SK-N-SH treated with all-trans-retinoic acid at 6 μM for 48 hours (cell line): ENCODE measurements around the gene PLXDC2.
A peak's percentile ranks its signal among the peaks of the same experiment; 100 is the strongest.

Source experiments
- ATAC-seq: fragments of 200-7000 bp; cut with Tn5 transposase; 3 replicates; pipeline ENCODE4 v1.9.1; 2020; ENCODE audit warnings: mild to moderate bottlenecking, moderate library complexity
- ARNTL ChIP-seq: fragments of 450-650 bp; formaldehyde crosslinking; IDR thresholded peaks from 2 replicates; pipeline ENCODE4 v1.5.0; 2020; ENCODE audit warnings: low read depth, mild to moderate bottlenecking, moderate library complexity, borderline replicate concordance
- BACH2 ChIP-seq: fragments of 250-450 bp; sonication (Bioruptor Pico); IDR thresholded peaks from 2 replicates; pipeline ENCODE4 v1.9.0; 2021; ENCODE audit warnings: mild to moderate bottlenecking, borderline replicate concordance
- CSDC2 ChIP-seq: fragments of 250-450 bp; sonication (Bioruptor Pico); IDR thresholded peaks from 2 replicates; pipeline ENCODE4 v1.5.0; 2020; ENCODE audit warnings: mild to moderate bottlenecking, moderate library complexity
- ESRRG ChIP-seq: fragments of 250-450 bp; sonication (Bioruptor Pico); IDR thresholded peaks from 2 replicates; pipeline ENCODE4 v1.6.1; 2021; ENCODE audit warnings: mild to moderate bottlenecking
- GLIS3 ChIP-seq: fragments of 250-450 bp; sonication (Bioruptor Pico); IDR thresholded peaks from 2 replicates; pipeline ENCODE4 v1.5.0; 2020; ENCODE audit warnings: mild to moderate bottlenecking, moderate library complexity
- ISL1 ChIP-seq: fragments of 250-450 bp; sonication (Bioruptor Pico); IDR thresholded peaks from 2 replicates; pipeline ENCODE4 v2.1.2; 2022; ENCODE audit warnings: mild to moderate bottlenecking, moderate library complexity
- OSR1 ChIP-seq: fragments of 250-450 bp; sonication (Bioruptor Pico); IDR thresholded peaks from 2 replicates; pipeline ENCODE4 v1.8.0; 2022; ENCODE audit warnings: moderate library complexity, mild to moderate bottlenecking, inconsistent platforms
- PPARA ChIP-seq: fragments of 250-450 bp; sonication (Bioruptor Pico); IDR thresholded peaks from 2 replicates; pipeline ENCODE4 v1.5.0; 2020; ENCODE audit warnings: mild to moderate bottlenecking, borderline replicate concordance
- RARB ChIP-seq: fragments of 250-450 bp; sonication (Bioruptor Pico); IDR thresholded peaks from 2 replicates; pipeline ENCODE4 v1.8.0; 2021; ENCODE audit warnings: mild to moderate bottlenecking, moderate library complexity
- SNAI2 ChIP-seq: fragments of 250-450 bp; sonication (Bioruptor Pico); IDR thresholded peaks from 2 replicates; pipeline ENCODE4 v1.5.0; 2020; ENCODE audit warnings: mild to moderate bottlenecking, moderate library complexity
- TCF4 ChIP-seq: fragments of 250-450 bp; sonication (Bioruptor Pico); IDR thresholded peaks from 2 replicates; pipeline ENCODE4 v1.8.0; 2021; ENCODE audit warnings: mild to moderate bottlenecking, moderate library complexity, borderline replicate concordance
- ZFP3 ChIP-seq: fragments of 250-450 bp; sonication (Bioruptor Pico); IDR thresholded peaks from 2 replicates; pipeline ENCODE4 v1.5.0; 2020; ENCODE audit warnings: mild to moderate bottlenecking, moderate library complexity
- ZFP30 ChIP-seq: fragments of 450-650 bp; formaldehyde crosslinking; IDR thresholded peaks from 2 replicates; pipeline ENCODE4 v1.5.0; 2022; ENCODE audit warnings: mild to moderate bottlenecking, moderate library complexity
- ZNF565 ChIP-seq: fragments of 450-650 bp; formaldehyde crosslinking; conservative IDR thresholded peaks from 2 replicates; pipeline ENCODE4 v1.5.0; 2020; ENCODE audit warnings: low read depth, mild to moderate bottlenecking, moderate library complexity
- ZNF70 ChIP-seq: fragments of 450-650 bp; formaldehyde crosslinking; IDR thresholded peaks from 2 replicates; pipeline ENCODE4 v1.5.0; 2020; ENCODE audit warnings: mild to moderate bottlenecking, moderate library complexity
- ZNF8 ChIP-seq: fragments of 450-650 bp; formaldehyde crosslinking; IDR thresholded peaks from 2 replicates; pipeline ENCODE4 v1.5.0; 2020; ENCODE audit warnings: mild to moderate bottlenecking, moderate library complexity
- TF ChIP-seq, protein P1 (sequence below): fragments of 250-450 bp; sonication (Bioruptor Pico); IDR thresholded peaks from 2 replicates; pipeline ENCODE4 v1.8.0; 2021; ENCODE audit warnings: low read depth, mild to moderate bottlenecking, moderate library complexity, borderline replicate concordance
- TF ChIP-seq, protein P2 (sequence below): fragments of 250-450 bp; sonication (Bioruptor Pico); IDR thresholded peaks from 2 replicates; pipeline ENCODE4 v1.5.0; 2020; ENCODE audit warnings: mild to moderate bottlenecking, moderate library complexity
- TF ChIP-seq, protein P3 (sequence below): fragments of 250-450 bp; sonication (Bioruptor Pico); IDR thresholded peaks from 2 replicates; pipeline ENCODE4 v1.5.1; 2020; ENCODE audit warnings: low read depth, mild to moderate bottlenecking, moderate library complexity
- TF ChIP-seq, protein P4 (sequence below): fragments of 250-450 bp; sonication (Bioruptor Pico); IDR thresholded peaks from 2 replicates; pipeline ENCODE4 v1.5.1; 2021; ENCODE audit warnings: mild to moderate bottlenecking, moderate library complexity

PLXDC2 gene

DNA sequence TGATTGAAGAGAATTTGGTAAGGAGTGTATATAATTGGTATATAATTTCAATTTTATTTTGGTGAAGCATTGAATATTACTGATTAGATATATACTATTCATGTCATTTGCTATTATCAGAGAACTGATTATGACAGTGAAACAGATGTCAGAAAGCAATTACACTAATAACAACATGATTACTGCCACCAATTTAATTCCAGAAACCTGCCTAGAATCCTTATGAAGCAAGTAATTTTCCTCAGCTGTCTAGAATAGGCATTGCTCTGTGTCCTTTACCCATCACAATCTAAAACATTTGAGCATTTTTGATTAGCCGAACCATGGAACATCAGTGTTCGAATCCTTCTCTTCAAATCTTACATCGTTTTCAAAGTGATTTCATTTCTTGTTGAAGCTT lies 24.5 kb downstream of the PLXDC2 start:
- no peak for ATAC-seq
- TF ChIP-seq, protein P1, sequence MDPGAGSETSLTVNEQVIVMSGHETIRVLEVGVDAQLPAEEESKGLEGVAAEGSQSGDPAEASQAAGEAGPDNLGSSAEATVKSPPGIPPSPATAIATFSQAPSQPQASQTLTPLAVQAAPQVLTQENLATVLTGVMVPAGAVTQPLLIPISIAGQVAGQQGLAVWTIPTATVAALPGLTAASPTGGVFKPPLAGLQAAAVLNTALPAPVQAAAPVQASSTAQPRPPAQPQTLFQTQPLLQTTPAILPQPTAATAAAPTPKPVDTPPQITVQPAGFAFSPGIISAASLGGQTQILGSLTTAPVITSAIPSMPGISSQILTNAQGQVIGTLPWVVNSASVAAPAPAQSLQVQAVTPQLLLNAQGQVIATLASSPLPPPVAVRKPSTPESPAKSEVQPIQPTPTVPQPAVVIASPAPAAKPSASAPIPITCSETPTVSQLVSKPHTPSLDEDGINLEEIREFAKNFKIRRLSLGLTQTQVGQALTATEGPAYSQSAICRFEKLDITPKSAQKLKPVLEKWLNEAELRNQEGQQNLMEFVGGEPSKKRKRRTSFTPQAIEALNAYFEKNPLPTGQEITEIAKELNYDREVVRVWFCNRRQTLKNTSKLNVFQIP = no peak
- TF ChIP-seq, protein P2, sequence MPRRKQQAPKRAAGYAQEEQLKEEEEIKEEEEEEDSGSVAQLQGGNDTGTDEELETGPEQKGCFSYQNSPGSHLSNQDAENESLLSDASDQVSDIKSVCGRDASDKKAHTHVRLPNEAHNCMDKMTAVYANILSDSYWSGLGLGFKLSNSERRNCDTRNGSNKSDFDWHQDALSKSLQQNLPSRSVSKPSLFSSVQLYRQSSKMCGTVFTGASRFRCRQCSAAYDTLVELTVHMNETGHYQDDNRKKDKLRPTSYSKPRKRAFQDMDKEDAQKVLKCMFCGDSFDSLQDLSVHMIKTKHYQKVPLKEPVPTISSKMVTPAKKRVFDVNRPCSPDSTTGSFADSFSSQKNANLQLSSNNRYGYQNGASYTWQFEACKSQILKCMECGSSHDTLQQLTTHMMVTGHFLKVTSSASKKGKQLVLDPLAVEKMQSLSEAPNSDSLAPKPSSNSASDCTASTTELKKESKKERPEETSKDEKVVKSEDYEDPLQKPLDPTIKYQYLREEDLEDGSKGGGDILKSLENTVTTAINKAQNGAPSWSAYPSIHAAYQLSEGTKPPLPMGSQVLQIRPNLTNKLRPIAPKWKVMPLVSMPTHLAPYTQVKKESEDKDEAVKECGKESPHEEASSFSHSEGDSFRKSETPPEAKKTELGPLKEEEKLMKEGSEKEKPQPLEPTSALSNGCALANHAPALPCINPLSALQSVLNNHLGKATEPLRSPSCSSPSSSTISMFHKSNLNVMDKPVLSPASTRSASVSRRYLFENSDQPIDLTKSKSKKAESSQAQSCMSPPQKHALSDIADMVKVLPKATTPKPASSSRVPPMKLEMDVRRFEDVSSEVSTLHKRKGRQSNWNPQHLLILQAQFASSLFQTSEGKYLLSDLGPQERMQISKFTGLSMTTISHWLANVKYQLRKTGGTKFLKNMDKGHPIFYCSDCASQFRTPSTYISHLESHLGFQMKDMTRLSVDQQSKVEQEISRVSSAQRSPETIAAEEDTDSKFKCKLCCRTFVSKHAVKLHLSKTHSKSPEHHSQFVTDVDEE (CRISPR knock-in tag) = no peak
- no peak for TF ChIP-seq ZNF70 (CRISPR knock-in tag)
- no peak for TF ChIP-seq ZNF565
- TF ChIP-seq OSR1 (CRISPR knock-in tag) = no peak
- no peak for TF ChIP-seq GLIS3 (CRISPR knock-in tag)
- TF ChIP-seq ESRRG (CRISPR knock-in tag) = no peak
- TF ChIP-seq ZNF8 (CRISPR knock-in tag) = no peak
- no peak for TF ChIP-seq CSDC2 (CRISPR knock-in tag)
- no peak for TF ChIP-seq ISL1 (CRISPR knock-in tag)

DNA sequence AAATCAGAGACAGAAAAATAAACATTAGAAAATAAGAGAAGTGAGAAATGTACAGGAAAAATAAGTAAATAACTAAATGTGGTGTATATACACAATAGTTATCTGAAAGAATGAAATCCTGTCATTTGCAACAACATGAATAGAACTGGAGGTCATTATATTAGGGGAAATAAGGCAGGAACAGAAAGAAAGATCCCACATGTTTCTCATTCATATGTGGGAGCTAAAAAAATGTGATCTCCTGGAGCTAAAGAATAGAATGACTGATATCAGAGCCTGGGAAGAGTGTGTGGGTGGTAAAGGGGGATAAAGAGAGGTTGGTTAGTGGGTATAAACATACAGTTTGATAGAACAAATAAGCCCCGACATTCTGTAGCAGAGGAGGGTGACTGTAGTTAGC lies 27.3 kb downstream of the PLXDC2 start:
- peak; percentile 84 for ATAC-seq
- TF ChIP-seq, protein P1 = no peak
- TF ChIP-seq CSDC2 (CRISPR knock-in tag) (no peak), SNAI2 (CRISPR knock-in tag) (no peak), GLIS3 (CRISPR knock-in tag) (no peak), ZNF565 (no peak), ZNF8 (CRISPR knock-in tag) (no peak), ARNTL (CRISPR knock-in tag) (no peak), TCF4 (CRISPR knock-in tag) (no peak), ZFP30 (CRISPR knock-in tag) (no peak), OSR1 (CRISPR knock-in tag) (no peak), RARB (no peak)
- TF ChIP-seq, protein P3, sequence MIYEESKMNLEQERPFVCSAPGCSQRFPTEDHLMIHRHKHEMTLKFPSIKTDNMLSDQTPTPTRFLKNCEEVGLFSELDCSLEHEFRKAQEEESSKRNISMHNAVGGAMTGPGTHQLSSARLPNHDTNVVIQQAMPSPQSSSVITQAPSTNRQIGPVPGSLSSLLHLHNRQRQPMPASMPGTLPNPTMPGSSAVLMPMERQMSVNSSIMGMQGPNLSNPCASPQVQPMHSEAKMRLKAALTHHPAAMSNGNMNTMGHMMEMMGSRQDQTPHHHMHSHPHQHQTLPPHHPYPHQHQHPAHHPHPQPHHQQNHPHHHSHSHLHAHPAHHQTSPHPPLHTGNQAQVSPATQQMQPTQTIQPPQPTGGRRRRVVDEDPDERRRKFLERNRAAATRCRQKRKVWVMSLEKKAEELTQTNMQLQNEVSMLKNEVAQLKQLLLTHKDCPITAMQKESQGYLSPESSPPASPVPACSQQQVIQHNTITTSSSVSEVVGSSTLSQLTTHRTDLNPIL (CRISPR knock-in tag) = no peak
- TF ChIP-seq, protein P4, sequence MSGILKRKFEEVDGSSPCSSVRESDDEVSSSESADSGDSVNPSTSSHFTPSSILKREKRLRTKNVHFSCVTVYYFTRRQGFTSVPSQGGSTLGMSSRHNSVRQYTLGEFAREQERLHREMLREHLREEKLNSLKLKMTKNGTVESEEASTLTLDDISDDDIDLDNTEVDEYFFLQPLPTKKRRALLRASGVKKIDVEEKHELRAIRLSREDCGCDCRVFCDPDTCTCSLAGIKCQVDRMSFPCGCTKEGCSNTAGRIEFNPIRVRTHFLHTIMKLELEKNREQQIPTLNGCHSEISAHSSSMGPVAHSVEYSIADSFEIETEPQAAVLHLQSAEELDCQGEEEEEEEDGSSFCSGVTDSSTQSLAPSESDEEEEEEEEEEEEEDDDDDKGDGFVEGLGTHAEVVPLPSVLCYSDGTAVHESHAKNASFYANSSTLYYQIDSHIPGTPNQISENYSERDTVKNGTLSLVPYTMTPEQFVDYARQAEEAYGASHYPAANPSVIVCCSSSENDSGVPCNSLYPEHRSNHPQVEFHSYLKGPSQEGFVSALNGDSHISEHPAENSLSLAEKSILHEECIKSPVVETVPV = no peak

DNA sequence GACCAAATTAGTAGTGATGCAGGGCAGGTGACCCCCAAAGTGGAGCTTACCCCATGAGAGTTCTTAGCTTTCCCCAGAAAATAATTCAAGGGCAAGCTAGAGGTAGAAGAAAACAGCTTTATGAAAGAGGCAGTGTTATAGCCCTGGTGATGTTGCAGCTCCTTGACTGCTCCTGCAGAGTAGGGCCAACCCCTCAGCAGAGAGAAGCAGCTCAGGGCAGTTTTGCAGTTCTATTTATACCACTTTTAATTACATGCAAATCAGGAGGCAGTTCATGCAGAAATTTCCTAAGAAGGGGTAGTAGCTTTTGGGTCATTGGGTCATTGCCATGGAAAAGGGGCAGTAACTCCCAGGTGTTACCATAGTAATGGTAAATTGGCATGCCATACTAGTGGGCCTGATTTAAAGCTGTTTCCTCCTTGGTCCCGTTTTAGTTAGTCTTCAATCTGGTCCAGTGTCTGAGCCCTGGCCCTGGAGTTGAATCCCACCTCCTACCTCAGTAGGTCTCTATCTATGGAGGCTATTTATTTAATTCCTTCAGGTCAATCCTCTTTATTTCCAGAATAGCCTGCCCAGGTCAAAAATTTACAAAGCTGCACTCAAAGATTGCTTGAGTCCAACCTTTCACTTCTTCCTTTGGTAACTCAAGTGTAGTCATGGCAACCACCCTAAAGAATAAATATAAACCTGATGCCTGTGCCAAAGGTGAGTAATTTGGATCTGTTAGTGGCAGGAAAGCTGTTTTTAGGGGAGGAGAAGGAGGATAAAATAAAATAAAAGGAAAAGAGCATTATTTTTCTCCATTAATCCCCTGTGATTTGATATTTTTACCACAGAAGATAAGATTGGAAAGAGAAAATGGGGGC lies 29.5 kb downstream of the PLXDC2 start:
- TF ChIP-seq ESRRG (CRISPR knock-in tag) = no peak
- no peak for TF ChIP-seq ZFP3 (CRISPR knock-in tag)
- TF ChIP-seq PPARA = no peak
- TF ChIP-seq, protein P1 = no peak
- no peak for TF ChIP-seq SNAI2 (CRISPR knock-in tag)
- no peak for TF ChIP-seq ZNF565
- no peak for TF ChIP-seq CSDC2 (CRISPR knock-in tag)
- no peak for TF ChIP-seq ISL1 (CRISPR knock-in tag)
- no peak for TF ChIP-seq ZNF70 (CRISPR knock-in tag)
- TF ChIP-seq RARB = no peak
- TF ChIP-seq, protein P4 = no peak
- TF ChIP-seq BACH2 (CRISPR knock-in tag) = no peak
- ATAC-seq = no peak
